HepG2 (cell line): ENCODE results near the gene VPREB3. TPM values are rescaled to one million over a fixed set of nuclear protein-coding genes. Genes with fewer than 3 reads are reported as not detected.

Source experiments
- KDM5B ChIP-seq: sonication (generic); formaldehyde crosslinking; IDR thresholded peaks from 2 replicates; pipeline ENCODE4 v1.4.0; 2020; ENCODE audit warnings: missing genetic modification reagents, mild to moderate bottlenecking, borderline replicate concordance
- KIAA2018 ChIP-seq: sonication (generic); formaldehyde crosslinking; IDR thresholded peaks from 2 replicates; pipeline ENCODE4 v1.5.0; 2020; ENCODE audit warnings: mild to moderate bottlenecking, missing genetic modification reagents, borderline replicate concordance
- MEF2D ChIP-seq: sonication (generic); formaldehyde crosslinking; IDR thresholded peaks from 2 replicates; pipeline ENCODE4 v1.5.1; 2020; ENCODE audit warnings: mild to moderate bottlenecking, missing genetic modification reagents
- MIER2 ChIP-seq: IDR thresholded peaks from 2 replicates; pipeline ENCODE4 v1.6.1; 2016; ENCODE audit warnings: missing biosample characterization, missing genetic modification reagents
- RXRB ChIP-seq: IDR thresholded peaks from 2 replicates; pipeline ENCODE4 v1.6.1; 2016; ENCODE audit warnings: borderline replicate concordance, missing genetic modification reagents, missing compliant biosample characterization
- TOE1 ChIP-seq: sonication (generic); formaldehyde crosslinking; IDR thresholded peaks from 2 replicates; pipeline ENCODE4 v1.4.0; 2020; ENCODE audit warnings: mild to moderate bottlenecking, missing genetic modification reagents
- ZBTB10 ChIP-seq: sonication (generic); formaldehyde crosslinking; IDR thresholded peaks from 2 replicates; pipeline ENCODE4 v1.4.0; 2020; ENCODE audit warnings: missing genetic modification reagents, borderline replicate concordance
- ZFP82 ChIP-seq: sonication (generic); formaldehyde crosslinking; IDR thresholded peaks from 2 replicates; pipeline ENCODE4 v1.5.1; 2020; ENCODE audit warnings: mild to moderate bottlenecking, missing genetic modification reagents, borderline replicate concordance
- ZNF124 ChIP-seq: sonication (generic); formaldehyde crosslinking; IDR thresholded peaks from 2 replicates; pipeline ENCODE4 v1.4.0; 2020; ENCODE audit warnings: missing genetic modification reagents
- ZNF275 ChIP-seq: sonication (generic); formaldehyde crosslinking; IDR thresholded peaks from 2 replicates; pipeline ENCODE4 v1.8.0; 2022; ENCODE audit warnings: missing genetic modification reagents, mild to moderate bottlenecking, inconsistent platforms, borderline replicate concordance
- ZNF317 ChIP-seq: sonication (generic); formaldehyde crosslinking; IDR thresholded peaks from 2 replicates; pipeline ENCODE4 v1.5.0; 2020; ENCODE audit warnings: mild to moderate bottlenecking, missing genetic modification reagents
- ZNF33A ChIP-seq: sonication (generic); formaldehyde crosslinking; IDR thresholded peaks from 2 replicates; pipeline ENCODE4 v1.5.1; 2020; ENCODE audit warnings: missing genetic modification reagents, mild to moderate bottlenecking, moderate library complexity, borderline replicate concordance
- ZNF510 ChIP-seq: sonication (generic); formaldehyde crosslinking; IDR thresholded peaks from 2 replicates; pipeline ENCODE4 v1.4.0; 2020; ENCODE audit warnings: low read depth, mild to moderate bottlenecking, missing genetic modification reagents
- ZNF547 ChIP-seq: sonication (generic); formaldehyde crosslinking; IDR thresholded peaks from 2 replicates; pipeline ENCODE4 v1.5.1; 2020; ENCODE audit warnings: mild to moderate bottlenecking, missing genetic modification reagents
- ZNF652 ChIP-seq: IDR thresholded peaks from 2 replicates; pipeline ENCODE4 v1.6.1; 2016; ENCODE audit warnings: low read depth, borderline replicate concordance
- ZNF782 ChIP-seq: sonication (generic); formaldehyde crosslinking; IDR thresholded peaks from 2 replicates; pipeline ENCODE4 v1.4.0; 2020; ENCODE audit warnings: missing genetic modification reagents, mild to moderate bottlenecking, borderline replicate concordance
- polyA plus RNA-seq, 8 experiments: library from polyadenylated mRNA; depleted of rRNA in 3 of 8; stranded (reverse) in 7 of 8; unstranded in 1 of 8; fragments of >200 nt; fragmentation: Illumina TruSeq in 4 of 8; extraction: Trizol in 4 of 8; gene quantifications; 2 replicates each; pipeline versions ENCODE4 v1.2.1 to v1.2.3, GENCODE V29; 2011 to 2016; ENCODE audit warnings: low read depth in 4 of 8, missing spikeins in 1 of 8, mixed read lengths in 1 of 8; ENCODE audit not compliant: insufficient read depth in 1 of 8
- total RNA-seq, 5 experiments: library from RNA; depleted of rRNA; stranded (reverse); fragments of >200 nt; fragmentation: Illumina TruSeq; extraction: Trizol; gene quantifications; 2 replicates each; pipeline ENCODE4 v1.2.3, GENCODE V29; 2016; ENCODE audit warnings: low read depth in 1 of 5

The VPREB3 gene
- total and polyA plus RNA-seq, 2 of the 13 experiments (the other 11 are each of a cell fraction or from before 2014, with no cell fraction given) = 0.22 TPM; not detected in 1

GRCh38 chr22:23767673-23768548, 13.7 kb upstream of the VPREB3 start, which contains the start of gene CHCHD10 (continued):
- TF ChIP-seq RXRB (CRISPR knock-in tag) (peak; percentile 49; the same call in 1 of the 2 replicates), ZBTB10 (CRISPR knock-in tag) (peak; percentile 81), MIER2 (CRISPR knock-in tag) (no peak), TOE1 (CRISPR knock-in tag) (0 out of 2 replicates have a peak, but pooled peaks have one; percentile 60), KIAA2018 (peak; percentile 83; the same call in 1 of the 2 replicates), ZNF652 (no peak), ZFP82 (CRISPR knock-in tag) (peak; percentile 94), ZNF124 (no peak; the same call in none of the 2 replicates), ZNF33A (CRISPR knock-in tag) (no peak), ZNF317 (CRISPR knock-in tag) (peak; percentile 56; the same call in 1 of the 2 replicates), MEF2D (CRISPR knock-in tag) (peak; percentile 43; the same call in 1 of the 2 replicates), ZNF510 (CRISPR knock-in tag) (peak; percentile 90; the same call in 1 of the 2 replicates), ZNF782 (peak; percentile 80), KDM5B (CRISPR knock-in tag) (peak; percentile 19; the same call in 1 of the 2 replicates), ZNF547 (CRISPR knock-in tag) (peak; percentile 54; the same call in 1 of the 2 replicates), ZNF275 (CRISPR knock-in tag) (peak; percentile 16; the same call in 1 of the 2 replicates)
